ENCODE results near the gene P2RY2. TPM values are rescaled to one million over a fixed set of nuclear protein-coding genes. Genes with fewer than 3 reads are reported as not detected.
"Not testable (repeated sequence)": the region's sequence is repeated elsewhere in the genome, so short reads cannot be mapped to it uniquely, and the experiment has no call there.

P2RY2 gene
- total RNA-seq, 6 donors from 2014 or later, result 7.8 to 15.0 (median 11.7) TPM

DNA sequence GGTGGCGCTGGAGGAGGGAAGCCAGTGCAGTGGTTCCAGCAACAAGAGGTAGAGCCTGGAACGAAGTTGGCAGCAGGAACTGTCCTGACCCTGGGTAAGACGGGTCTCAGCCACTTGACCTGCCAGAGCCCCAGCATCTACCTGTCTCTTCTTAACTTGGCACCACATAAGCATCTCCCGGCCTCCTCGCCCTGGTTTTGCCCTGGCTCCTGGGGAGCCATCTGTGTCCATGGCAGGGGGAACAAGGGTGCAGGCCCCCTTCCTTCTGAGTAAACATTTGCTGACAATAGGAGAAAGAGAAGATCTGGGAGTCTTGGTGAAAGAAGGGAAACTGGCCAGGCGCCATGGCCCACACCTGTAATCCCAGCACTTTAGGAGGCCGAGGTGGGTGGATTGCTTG is 12.8 kb downstream of the P2RY2 start:
- TF ChIP-seq EP300 (IDR thresholded peaks at IDR 0.05), result no peak
- no peak for TF ChIP-seq POLR2AphosphoS5 (IDR thresholded peaks at IDR 0.05)
- TF ChIP-seq, protein P1, sequence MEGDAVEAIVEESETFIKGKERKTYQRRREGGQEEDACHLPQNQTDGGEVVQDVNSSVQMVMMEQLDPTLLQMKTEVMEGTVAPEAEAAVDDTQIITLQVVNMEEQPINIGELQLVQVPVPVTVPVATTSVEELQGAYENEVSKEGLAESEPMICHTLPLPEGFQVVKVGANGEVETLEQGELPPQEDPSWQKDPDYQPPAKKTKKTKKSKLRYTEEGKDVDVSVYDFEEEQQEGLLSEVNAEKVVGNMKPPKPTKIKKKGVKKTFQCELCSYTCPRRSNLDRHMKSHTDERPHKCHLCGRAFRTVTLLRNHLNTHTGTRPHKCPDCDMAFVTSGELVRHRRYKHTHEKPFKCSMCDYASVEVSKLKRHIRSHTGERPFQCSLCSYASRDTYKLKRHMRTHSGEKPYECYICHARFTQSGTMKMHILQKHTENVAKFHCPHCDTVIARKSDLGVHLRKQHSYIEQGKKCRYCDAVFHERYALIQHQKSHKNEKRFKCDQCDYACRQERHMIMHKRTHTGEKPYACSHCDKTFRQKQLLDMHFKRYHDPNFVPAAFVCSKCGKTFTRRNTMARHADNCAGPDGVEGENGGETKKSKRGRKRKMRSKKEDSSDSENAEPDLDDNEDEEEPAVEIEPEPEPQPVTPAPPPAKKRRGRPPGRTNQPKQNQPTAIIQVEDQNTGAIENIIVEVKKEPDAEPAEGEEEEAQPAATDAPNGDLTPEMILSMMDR (IDR thresholded peaks at IDR 0.05), result no peak
- no peak for TF ChIP-seq POLR2A (IDR thresholded peaks at IDR 0.05)
- no peak for ATAC-seq (ENCODE audit: low FRiP score in 2 of 2)
- Histone ChIP-seq H3K27ac (no peak overlapping the region), H3K27me3 (no peaks in the 10 kb centered on the region), H3K4me1 (peaks cover 8 to 28% (median 11%) of the 10 kb centered on the region in 4 donors), H3K36me3 (peaks cover 0 to 8% (median 0%) of the 10 kb centered on the region in 4 donors), H3K4me3 (no peak overlapping the region), H3K9me3 (no peaks in the 10 kb centered on the region)
- peak in 1 of 2 donors; percentile 8 for DNase-seq
- WGBS, 2 donors, result 88 to 91% methylated on average over 6 to 7 of the region's 7 CpGs

- 97 to 98% methylated on average over 7 of the region's 7 CpGs for whole genome bisulfite sequencing, 2 donors
- not testable (repeated sequence) for ATAC-seq (ENCODE audit: low FRiP score in 2 of 2); H3K27me3 ChIP-seq; H3K27ac ChIP-seq; DNase-seq; H3K9me3 ChIP-seq; H3K36me3 ChIP-seq; H3K4me3 ChIP-seq
- H3K4me1 ChIP-seq, result peaks cover 4 to 30% (median 9%) of the 10 kb centered on the region in 4 donors
Observed at GRCh38 chr11:73232487-73232886, 14.4 kb downstream of the P2RY2 start.

DNA sequence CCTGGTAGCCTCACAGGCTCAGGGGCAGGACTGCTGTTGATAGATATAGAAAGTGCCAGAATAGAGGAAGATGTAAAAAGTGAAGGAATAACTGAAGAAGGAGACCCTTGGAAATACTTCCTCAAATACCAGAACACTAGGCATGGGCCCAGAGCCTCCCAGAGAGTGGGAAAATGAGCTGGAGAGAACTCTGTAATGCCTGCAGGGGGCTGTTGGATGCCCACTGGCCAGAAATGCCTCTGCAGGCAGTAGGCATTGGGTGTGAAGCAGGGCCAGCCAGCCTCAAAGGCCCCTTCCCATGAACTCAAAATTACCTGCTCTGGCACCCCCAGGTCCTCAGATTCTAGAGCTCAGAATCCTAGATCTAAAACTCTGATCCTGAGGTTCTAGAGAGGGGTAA is 15.1 kb downstream of the P2RY2 start:
- Histone ChIP-seq H3K27ac (no peak overlapping the region), H3K27me3 (no peaks in the 10 kb centered on the region), H3K36me3 (peaks cover 0 to 8% (median 0%) of the 10 kb centered on the region in 4 donors), H3K4me3 (no peak overlapping the region), H3K4me1 (peaks cover 0 to 22% (median 6%) of the 10 kb centered on the region in 4 donors), H3K9me3 (no peaks in the 10 kb centered on the region)
- TF ChIP-seq EP300 (IDR thresholded peaks at IDR 0.05), result no peak
- TF ChIP-seq, protein P1 (IDR thresholded peaks at IDR 0.05), result no peak
- TF ChIP-seq POLR2AphosphoS5 (IDR thresholded peaks at IDR 0.05), result no peak
- TF ChIP-seq POLR2A (IDR thresholded peaks at IDR 0.05), result no peak
- DNase-seq (no peak), ATAC-seq (ENCODE audit: low FRiP score in 2 of 2) (no peak)

DNA sequence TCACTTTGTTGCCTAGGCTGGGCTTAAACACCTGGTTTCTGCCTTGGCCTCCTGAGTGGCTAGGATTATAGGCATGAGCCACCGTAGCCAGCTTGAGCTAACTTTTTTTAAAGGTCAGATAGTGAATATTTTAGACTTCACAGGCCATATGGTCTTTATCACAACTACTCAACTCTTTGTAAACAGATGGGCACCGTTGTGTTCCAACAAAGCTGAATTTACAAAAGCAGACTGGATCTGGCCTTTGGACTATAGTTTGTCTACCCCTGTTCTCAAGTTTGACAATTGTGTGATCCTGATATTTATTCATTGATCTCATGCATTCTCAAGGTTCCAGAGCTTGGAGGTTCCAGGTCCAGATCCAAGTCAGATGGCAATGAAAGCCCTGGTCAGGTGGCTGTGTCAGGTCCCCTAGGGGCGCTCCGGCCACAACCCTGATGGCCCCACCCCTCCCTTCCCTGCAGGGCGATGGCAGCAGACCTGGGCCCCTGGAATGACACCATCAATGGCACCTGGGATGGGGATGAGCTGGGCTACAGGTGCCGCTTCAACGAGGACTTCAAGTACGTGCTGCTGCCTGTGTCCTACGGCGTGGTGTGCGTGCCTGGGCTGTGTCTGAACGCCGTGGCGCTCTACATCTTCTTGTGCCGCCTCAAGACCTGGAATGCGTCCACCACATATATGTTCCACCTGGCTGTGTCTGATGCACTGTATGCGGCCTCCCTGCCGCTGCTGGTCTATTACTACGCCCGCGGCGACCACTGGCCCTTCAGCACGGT is 15.8 kb downstream of the P2RY2 start:
- H3K4me1 ChIP-seq, result peaks cover 0 to 22% (median 3%) of the 10 kb centered on the region in 4 donors
- H3K36me3 ChIP-seq, result peaks cover 0 to 8% (median 0%) of the 10 kb centered on the region in 4 donors
- TF ChIP-seq EP300 (IDR thresholded peaks at IDR 0.05) (no peak), POLR2A (IDR thresholded peaks at IDR 0.05) (no peak), POLR2AphosphoS5 (IDR thresholded peaks at IDR 0.05) (no peak)
- TF ChIP-seq, protein P1 (IDR thresholded peaks at IDR 0.05), result no peak
- no peak overlapping the region for H3K27ac ChIP-seq
- H3K27me3 ChIP-seq, result no peaks in the 10 kb centered on the region
- WGBS, 2 donors, result 89 to 93% methylated on average over 13 to 23 of the region's 23 CpGs
- DNase-seq (no peak), ATAC-seq (ENCODE audit: low FRiP score in 2 of 2) (no peak)
- no peak overlapping the region for H3K4me3 ChIP-seq
- no peaks in the 10 kb centered on the region for H3K9me3 ChIP-seq

GRCh38 chr11:73234471-73235181 is 16.5 kb downstream of the P2RY2 start:
- TF ChIP-seq POLR2A (IDR thresholded peaks at IDR 0.05) (no peak), EP300 (IDR thresholded peaks at IDR 0.05) (no peak), POLR2AphosphoS5 (IDR thresholded peaks at IDR 0.05) (no peak)
- TF ChIP-seq, protein P1 (IDR thresholded peaks at IDR 0.05), result no peak
- peak in 1 of 2 donors; percentile 85 for DNase-seq
- 95 to 97% methylated on average over 50 to 56 of the region's 56 CpGs for WGBS, 2 donors
- H3K4me1 ChIP-seq, result peaks cover 0 to 16% (median under 1%) of the 10 kb centered on the region in 4 donors
- H3K27me3 ChIP-seq, result no peaks in the 10 kb centered on the region
- no peak for ATAC-seq (ENCODE audit: low FRiP score in 2 of 2)
- H3K4me3 ChIP-seq, result no peak overlapping the region
- H3K9me3 ChIP-seq, result no peaks in the 10 kb centered on the region
- H3K36me3 ChIP-seq, result peaks cover 0 to 8% (median 0%) of the 10 kb centered on the region in 4 donors
- no peak overlapping the region for H3K27ac ChIP-seq
